ENCODE results near the gene NOTCH2. TPM values are rescaled to one million over a fixed set of nuclear protein-coding genes. Genes with fewer than 3 reads are reported as not detected.

NOTCH2 gene
- total RNA-seq, 6 donors from 2014 or later: 71.0 to 119 (median 89.1) TPM

- H3K27ac ChIP-seq: no peak overlapping the region
- 91 to 95% methylated on average over 8 of the region's 8 CpGs for WGBS, 2 donors
- H3K36me3 ChIP-seq: peaks cover 72 to 100% (median 90%) of the 10 kb centered on the region in 4 donors
- ATAC-seq (ENCODE audit: low FRiP score in 2 of 2) (no peak), DNase-seq (no peak)
- H3K27me3 ChIP-seq: no peaks in the 10 kb centered on the region
- H3K9me3 ChIP-seq: no peaks in the 10 kb centered on the region
- no peaks in the 10 kb centered on the region for H3K4me1 ChIP-seq
- no peak for TF ChIP-seq POLR2AphosphoS5 (IDR thresholded peaks at IDR 0.05)
- TF ChIP-seq EP300 (IDR thresholded peaks at IDR 0.05): no peak
- TF ChIP-seq CTCF (IDR thresholded peaks at IDR 0.05): no peak
- TF ChIP-seq POLR2A (IDR thresholded peaks at IDR 0.05): no peak
- H3K4me3 ChIP-seq: no peak overlapping the region
Observed at GRCh38 chr1:119920104-119920968, 149.1 kb downstream of the NOTCH2 start.

- no peaks in the 10 kb centered on the region for H3K27me3 ChIP-seq
- no peaks in the 10 kb centered on the region for H3K9me3 ChIP-seq
- H3K4me3 ChIP-seq: no peak overlapping the region
- 86 to 91% methylated on average over 7 of the region's 7 CpGs for WGBS, 2 donors
- ATAC-seq (ENCODE audit: low FRiP score in 2 of 2): no peak
- no peak for TF ChIP-seq POLR2AphosphoS5 (IDR thresholded peaks at IDR 0.05)
- TF ChIP-seq CTCF (IDR thresholded peaks at IDR 0.05): no peak
- peak in 1 of 2 donors; percentile 21 for DNase-seq
- H3K4me1 ChIP-seq: no peaks in the 10 kb centered on the region
- no peak overlapping the region for H3K27ac ChIP-seq
- peaks cover 76 to 100% (median 91%) of the 10 kb centered on the region in 4 donors for H3K36me3 ChIP-seq
Observed at GRCh38 chr1:119919241-119919640, 150.2 kb downstream of the NOTCH2 start.

- DNase-seq (no peak), ATAC-seq (ENCODE audit: low FRiP score in 2 of 2) (no peak)
- TF ChIP-seq POLR2AphosphoS5 (IDR thresholded peaks at IDR 0.05) (no peak), CTCF (IDR thresholded peaks at IDR 0.05) (no peak), EP300 (IDR thresholded peaks at IDR 0.05) (no peak), POLR2A (IDR thresholded peaks at IDR 0.05) (no peak)
- Histone ChIP-seq H3K27ac (no peak overlapping the region), H3K4me3 (no peak overlapping the region), H3K36me3 (peaks cover 72 to 99% (median 86%) of the 10 kb centered on the region in 4 donors), H3K9me3 (no peaks in the 10 kb centered on the region), H3K4me1 (no peaks in the 10 kb centered on the region), H3K27me3 (no peaks in the 10 kb centered on the region)
- 95 to 98% methylated on average over 7 of the region's 7 CpGs for WGBS, 2 donors
Observed at GRCh38 chr1:119918301-119918700, 151.2 kb downstream of the NOTCH2 start.

GRCh38 chr1:119917304-119918055 is 152.0 kb downstream of the NOTCH2 start:
- H3K9me3 ChIP-seq: no peaks in the 10 kb centered on the region
- TF ChIP-seq EP300 (IDR thresholded peaks at IDR 0.05): no peak
- TF ChIP-seq POLR2A (IDR thresholded peaks at IDR 0.05): no peak
- TF ChIP-seq CTCF (IDR thresholded peaks at IDR 0.05): no peak
- no peak for TF ChIP-seq POLR2AphosphoS5 (IDR thresholded peaks at IDR 0.05)
- WGBS, 2 donors: 76 to 79% methylated on average over 5 of the region's 5 CpGs
- no peaks in the 10 kb centered on the region for H3K27me3 ChIP-seq
- no peak overlapping the region for H3K4me3 ChIP-seq
- H3K4me1 ChIP-seq: no peaks in the 10 kb centered on the region
- H3K27ac ChIP-seq: no peak overlapping the region
- DNase-seq (no peak), ATAC-seq (ENCODE audit: low FRiP score in 2 of 2) (no peak)
- peaks cover 66 to 96% (median 78%) of the 10 kb centered on the region in 4 donors for H3K36me3 ChIP-seq
